Lower leg skin (tissue), 4 donors: ENCODE data around the gene PDLIM1. TPM values are rescaled to one million over a fixed set of nuclear protein-coding genes. Genes with fewer than 3 reads are reported as not detected.

Source experiments
- DNase-seq, 2 donors: peaks; one replicate each; pipeline ENCODE4 v3.0.0-alpha.2; 2019; ENCODE audit warnings: low spot score in 2 of 2
- H3K4me3 ChIP-seq: fragments of 200-600 bp; sonication (generic); 2 replicates; pipeline ENCODE4 v1.5.1; 2017; ENCODE audit warnings: mild to moderate bottlenecking, low read depth; ENCODE audit not compliant: poor library complexity, severe bottlenecking
- POLR2A ChIP-seq, 2 donors: fragments of 450-650 bp; IDR thresholded peaks; one replicate each; pipeline ENCODE4 v1.6.1; 2016 to 2017; ENCODE audit warnings: antibody characterized with exemption in 2 of 2, mild to moderate bottlenecking in 1 of 2, moderate library complexity in 1 of 2
- WGBS, 2 donors: methylation state at CpG; one replicate each; pipeline ENCODE4 v1.1.5; 2018; 5-methylcytosine and 5-hydroxymethylcytosine counted together
- intact Hi-C: fragments of 100-400 bp; cut with DNase I; formaldehyde crosslinking; loops from one replicate; pipeline ENCODE4 v1.15.0; 2023; ENCODE audit warnings: low total_unique reads
- total RNA-seq, 4 donors: library from RNA; depleted of rRNA; stranded (reverse); fragments of >200 nt; gene quantifications; one replicate each; pipeline ENCODE4 v1.1.0, GENCODE V29; 2016
- TF ChIP-seq, protein P1 (sequence below), 3 donors: fragments of 450-650 bp; IDR thresholded peaks; one replicate each; pipeline ENCODE4 v1.5.1; 2016; ENCODE audit warnings: antibody characterized with exemption in 3 of 3, mild to moderate bottlenecking in 3 of 3, moderate library complexity in 2 of 3

PDLIM1 gene
- total RNA-seq, 4 donors from 2014 or later = 46.3 to 85.0 (median 61.4) TPM

DNA sequence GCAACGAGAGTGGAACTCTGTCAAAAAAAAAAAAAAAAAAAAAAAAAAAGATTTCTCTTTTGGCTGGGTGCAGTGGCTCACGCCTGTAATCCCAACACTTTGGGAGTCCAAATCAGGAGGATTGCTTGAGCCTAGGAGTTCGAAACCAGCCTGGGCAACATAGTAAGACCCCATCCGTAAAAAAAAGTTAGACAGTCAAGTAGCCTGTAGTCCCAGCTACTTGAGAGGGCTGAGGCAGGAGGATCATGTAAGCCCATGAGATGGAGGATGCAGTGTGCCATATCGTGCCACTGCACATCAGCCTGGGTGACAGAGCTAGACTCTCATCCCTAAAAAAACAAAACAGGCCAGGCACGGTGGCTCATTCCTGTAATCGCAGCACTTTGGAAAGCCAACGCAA lies 25.2 kb downstream of the PDLIM1 start:
- H3K4me3 ChIP-seq = no peak overlapping the region
- DNase-seq = no peak
- intact Hi-C loops = no loop called here
- no peak for TF ChIP-seq POLR2A (IDR thresholded peaks at IDR 0.05)
- TF ChIP-seq, protein P1, sequence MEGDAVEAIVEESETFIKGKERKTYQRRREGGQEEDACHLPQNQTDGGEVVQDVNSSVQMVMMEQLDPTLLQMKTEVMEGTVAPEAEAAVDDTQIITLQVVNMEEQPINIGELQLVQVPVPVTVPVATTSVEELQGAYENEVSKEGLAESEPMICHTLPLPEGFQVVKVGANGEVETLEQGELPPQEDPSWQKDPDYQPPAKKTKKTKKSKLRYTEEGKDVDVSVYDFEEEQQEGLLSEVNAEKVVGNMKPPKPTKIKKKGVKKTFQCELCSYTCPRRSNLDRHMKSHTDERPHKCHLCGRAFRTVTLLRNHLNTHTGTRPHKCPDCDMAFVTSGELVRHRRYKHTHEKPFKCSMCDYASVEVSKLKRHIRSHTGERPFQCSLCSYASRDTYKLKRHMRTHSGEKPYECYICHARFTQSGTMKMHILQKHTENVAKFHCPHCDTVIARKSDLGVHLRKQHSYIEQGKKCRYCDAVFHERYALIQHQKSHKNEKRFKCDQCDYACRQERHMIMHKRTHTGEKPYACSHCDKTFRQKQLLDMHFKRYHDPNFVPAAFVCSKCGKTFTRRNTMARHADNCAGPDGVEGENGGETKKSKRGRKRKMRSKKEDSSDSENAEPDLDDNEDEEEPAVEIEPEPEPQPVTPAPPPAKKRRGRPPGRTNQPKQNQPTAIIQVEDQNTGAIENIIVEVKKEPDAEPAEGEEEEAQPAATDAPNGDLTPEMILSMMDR (IDR thresholded peaks at IDR 0.05) = no peak
- WGBS, 2 donors = 81 to 83% methylated on average over 8 of the region's 8 CpGs

- intact Hi-C loops = no loop called here
- H3K4me3 ChIP-seq = no peak overlapping the region
- 53 to 55% methylated on average over 6 of the region's 6 CpGs for WGBS, 2 donors
- TF ChIP-seq, protein P1 (IDR thresholded peaks at IDR 0.05) = no peak
- no peak for TF ChIP-seq POLR2A (IDR thresholded peaks at IDR 0.05)
- no peak for DNase-seq
Observed at GRCh38 chr10:95264227-95265051, 26.4 kb downstream of the PDLIM1 start.

- TF ChIP-seq POLR2A (IDR thresholded peaks at IDR 0.05) = no peak
- TF ChIP-seq, protein P1 (IDR thresholded peaks at IDR 0.05) = no peak
- intact Hi-C loops = no loop called here
- DNase-seq = no peak
- no peak overlapping the region for H3K4me3 ChIP-seq
- WGBS, 2 donors = 65 to 68% methylated on average over 7 of the region's 7 CpGs
Observed at GRCh38 chr10:95263864-95264226, 27.0 kb downstream of the PDLIM1 start.

DNA sequence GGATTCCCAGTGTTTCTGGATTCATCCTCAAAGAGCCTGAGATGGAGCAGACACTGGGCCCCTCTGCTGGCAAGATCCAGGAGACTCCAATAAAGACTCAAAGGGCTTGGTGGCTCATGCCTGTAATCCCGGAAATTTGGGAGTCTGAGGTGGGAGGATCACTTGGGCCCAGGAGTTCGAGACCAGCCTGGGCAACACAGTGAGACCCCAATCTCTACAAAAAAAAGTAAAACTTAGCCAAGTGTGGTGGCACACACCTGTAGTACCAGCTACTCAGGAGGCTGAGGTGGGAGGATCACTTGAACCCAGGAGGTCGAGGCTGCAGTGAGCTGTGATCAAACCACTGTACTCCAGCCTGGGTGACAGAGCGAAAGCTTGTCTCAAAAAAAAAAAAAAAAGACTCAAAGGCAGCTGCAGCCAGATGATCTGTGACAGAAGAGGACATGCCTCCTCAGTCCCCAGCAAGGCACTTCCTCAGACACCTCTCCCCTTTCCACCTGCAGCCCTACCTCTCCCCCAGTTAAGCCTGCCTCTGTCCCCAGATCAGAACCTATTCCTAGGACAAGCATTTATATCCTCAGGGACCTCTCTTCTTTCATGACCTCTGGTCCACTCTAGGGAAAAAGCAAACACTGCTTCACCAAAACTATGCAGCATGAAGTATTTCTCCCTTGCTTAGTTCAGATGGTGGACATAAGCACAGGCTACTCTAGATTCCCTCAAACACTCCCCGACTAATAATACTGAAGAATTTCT lies 27.9 kb downstream of the PDLIM1 start:
- no peak for DNase-seq
- 72 to 76% methylated on average over 5 of the region's 5 CpGs for WGBS, 2 donors
- intact Hi-C loops = no loop called here
- TF ChIP-seq, protein P1 (IDR thresholded peaks at IDR 0.05) = no peak
- no peak for TF ChIP-seq POLR2A (IDR thresholded peaks at IDR 0.05)
- H3K4me3 ChIP-seq = no peak overlapping the region

- no peak overlapping the region for H3K4me3 ChIP-seq
- no peak for DNase-seq
- 92 to 96% methylated on average over 3 of the region's 3 CpGs for WGBS, 2 donors
- TF ChIP-seq POLR2A (IDR thresholded peaks at IDR 0.05) = no peak
- TF ChIP-seq, protein P1 (IDR thresholded peaks at IDR 0.05) = no peak
- intact Hi-C loops = no loop called here
Observed at GRCh38 chr10:95261926-95262325, 28.9 kb downstream of the PDLIM1 start.
